Superior temporal gyrus (tissue), 1 donor: ENCODE measurements around the gene SEMA7A.
A peak's percentile ranks its signal among the peaks of the same experiment; 100 is the strongest.
"Not testable (repeated sequence)": the region's sequence is repeated elsewhere in the genome, so short reads cannot be mapped to it uniquely, and the experiment has no call there.

ENCODE experiments used
- DNase-seq: peaks from one replicate; pipeline ENCODE4 v3.0.0-alpha.2; 2016; ENCODE audit errors: extremely low spot score

The SEMA7A gene

GRCh38 chr15:74399511-74400312 lies 34.0 kb downstream of the SEMA7A start:
- DNase-seq: no peak

- no peak for DNase-seq
These were observed 34.7 kb downstream of the SEMA7A start for GRCh38 chr15:74399100-74399499.

GRCh38 chr15:74398183-74398582 lies 35.6 kb downstream of the SEMA7A start:
- DNase-seq: no peak

GRCh38 chr15:74397239-74398068 lies 36.3 kb downstream of the SEMA7A start:
- DNase-seq: no peak

GRCh38 chr15:74396445-74397238 lies 37.1 kb downstream of the SEMA7A start:
- DNase-seq: no peak

- no peak for DNase-seq
These were observed 37.7 kb downstream of the SEMA7A start for GRCh38 chr15:74396146-74396438.

GRCh38 chr15:74395319-74396145 lies 38.2 kb downstream of the SEMA7A start:
- DNase-seq: no peak

- no peak for DNase-seq
These were observed 39.5 kb downstream of the SEMA7A start for GRCh38 chr15:74394090-74394846.

- DNase-seq: no peak
These were observed 40.3 kb downstream of the SEMA7A start for GRCh38 chr15:74393423-74393822.

- DNase-seq: no peak
These were observed 40.9 kb downstream of the SEMA7A start for GRCh38 chr15:74392902-74393301.

- peak; percentile 60 for DNase-seq
These were observed 41.3 kb downstream of the SEMA7A start for GRCh38 chr15:74392451-74392830.

GRCh38 chr15:74391582-74392450 lies 41.9 kb downstream of the SEMA7A start:
- DNase-seq: no peak

- DNase-seq: no peak
These were observed 43.0 kb downstream of the SEMA7A start for GRCh38 chr15:74390647-74391288.

- not testable (repeated sequence) for DNase-seq
These were observed 43.6 kb downstream of the SEMA7A start for GRCh38 chr15:74390049-74390646.

GRCh38 chr15:74389241-74390048 lies 44.3 kb downstream of the SEMA7A start:
- no peak for DNase-seq

- no peak for DNase-seq
These were observed 45.3 kb downstream of the SEMA7A start for GRCh38 chr15:74388363-74388951.

GRCh38 chr15:74387621-74388362 lies 46.0 kb downstream of the SEMA7A start:
- no peak for DNase-seq
